Measurements from ENCODE around the gene HAND2.

- TF ChIP-seq CTCF (IDR thresholded peaks at IDR 0.05): no peak
- TF ChIP-seq POLR2A (IDR thresholded peaks at IDR 0.05): no peak
Observed at GRCh38 chr4:173492315-173492714, 37.7 kb downstream of the HAND2 start.
